ENCODE measurements around the gene ANKHD1.

Gene ANKHD1

DNA sequence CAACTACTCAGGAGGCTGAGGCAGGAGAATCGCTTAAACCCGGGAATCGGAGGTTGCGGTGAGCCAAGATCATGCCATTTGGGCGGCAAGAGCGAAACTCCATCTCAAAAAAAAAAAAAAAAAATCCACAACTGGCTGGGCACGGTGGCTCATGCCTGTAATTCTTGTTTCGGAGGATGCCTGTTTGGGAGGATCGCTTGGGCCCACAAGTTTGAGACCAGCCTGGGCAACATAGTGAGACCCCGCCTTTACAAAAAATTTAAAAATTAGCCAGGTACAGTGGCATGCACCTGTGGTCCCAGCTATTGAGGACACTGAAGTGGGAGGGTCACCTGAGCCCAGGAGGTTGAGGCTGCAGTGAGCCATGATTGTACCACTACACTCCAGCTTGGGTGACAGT, 144.0 kb downstream of the ANKHD1 start:
- no peak for DNase-seq

DNA sequence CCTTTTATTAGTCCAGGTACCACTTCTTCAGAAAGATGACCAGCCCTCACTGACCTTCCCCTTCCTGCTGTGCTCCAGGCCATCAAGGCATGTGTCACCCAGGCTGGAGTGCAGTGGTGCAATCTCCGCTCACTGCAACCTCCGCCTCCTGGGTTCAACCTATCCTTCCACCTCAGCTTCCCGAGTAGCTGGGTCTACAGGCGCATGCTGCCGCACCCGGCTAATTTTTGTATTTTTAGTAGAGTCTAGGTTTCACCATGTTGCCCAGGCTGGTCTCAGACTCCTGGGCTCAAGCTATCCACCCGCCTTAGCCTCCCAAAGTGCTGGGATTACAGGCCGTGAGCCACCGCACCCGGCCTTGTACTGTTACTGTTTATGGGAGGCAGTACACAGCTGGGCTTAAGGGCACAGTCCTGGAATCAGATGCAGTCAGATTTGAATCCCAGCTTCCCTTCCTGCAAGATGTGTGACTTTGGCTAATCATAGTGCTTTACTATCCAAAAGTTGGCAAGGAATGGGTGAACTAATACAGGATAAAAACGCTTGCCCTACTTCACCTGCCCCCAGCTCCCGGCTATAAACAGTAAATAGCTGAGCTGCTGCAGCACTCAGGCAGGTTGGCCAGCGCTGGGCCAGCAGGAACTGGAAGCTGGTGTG, 145.3 kb downstream of the ANKHD1 start:
- no peak for DNase-seq

DNA sequence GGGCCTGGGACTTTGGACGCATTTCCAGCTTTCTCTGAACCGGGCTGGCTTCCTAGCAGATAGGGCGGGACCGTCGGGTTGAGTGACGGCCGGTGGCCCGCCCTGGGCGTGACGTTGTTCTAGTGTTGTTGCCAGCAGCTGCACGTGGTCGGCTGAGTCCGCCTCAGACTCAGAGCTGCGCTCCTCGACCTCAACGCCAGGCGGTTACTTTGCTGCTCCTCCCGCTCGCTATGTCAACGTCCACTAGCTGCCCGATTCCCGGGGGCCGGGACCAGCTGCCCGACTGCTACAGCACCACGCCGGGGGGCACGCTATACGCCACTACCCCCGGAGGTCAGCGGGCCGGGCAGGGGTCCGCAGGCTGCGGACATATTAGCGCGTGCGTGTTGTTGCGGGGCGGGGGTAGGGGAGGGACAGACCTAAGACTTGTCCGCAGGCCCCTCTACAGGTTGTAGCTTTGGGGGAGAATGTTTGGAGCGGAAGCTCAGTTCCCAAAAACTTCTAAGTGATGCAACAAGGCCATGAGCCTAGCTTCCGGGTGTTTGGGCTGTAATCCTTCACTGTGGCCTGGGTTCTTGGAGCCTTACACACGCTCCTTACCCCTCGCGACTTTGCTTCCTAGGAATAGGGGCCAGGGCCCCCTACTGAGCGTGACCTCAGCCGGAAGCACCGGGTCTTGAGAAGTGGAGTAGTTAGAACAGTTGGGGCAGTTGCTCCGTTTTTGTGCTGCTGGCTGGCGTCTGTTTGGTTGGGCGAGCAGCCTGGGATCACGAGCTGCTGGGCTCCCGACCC, 146.1 kb downstream of the ANKHD1 start, which contains the start of gene EIF4EBP3:
Gene EIF4EBP3 (plus strand): TSS at position 155 of the 792 bp plus-strand sequence. CDS start 76 bp downstream, at position 231.
- DNase-seq, result peak; percentile 89

DNA sequence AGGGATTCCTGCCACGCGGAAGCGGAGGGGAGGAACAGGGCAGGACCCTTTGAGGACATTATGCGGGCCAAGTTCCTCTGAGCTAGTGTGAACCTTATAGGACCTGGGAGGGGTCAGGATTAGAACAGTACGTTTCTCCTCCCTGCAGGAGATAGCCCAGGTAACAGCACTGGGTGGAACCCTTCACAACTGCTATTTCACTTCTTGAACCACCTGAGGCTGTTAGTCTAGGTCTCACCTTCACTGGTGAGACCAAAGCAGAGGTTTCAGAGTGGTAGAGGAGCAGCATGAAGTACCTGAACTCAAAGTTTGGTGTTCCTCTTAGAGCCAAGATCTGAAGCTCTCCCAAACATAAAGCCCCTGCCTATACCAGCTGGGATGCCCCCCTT, 146.7 kb downstream of the ANKHD1 start:
- no peak for DNase-seq

DNA sequence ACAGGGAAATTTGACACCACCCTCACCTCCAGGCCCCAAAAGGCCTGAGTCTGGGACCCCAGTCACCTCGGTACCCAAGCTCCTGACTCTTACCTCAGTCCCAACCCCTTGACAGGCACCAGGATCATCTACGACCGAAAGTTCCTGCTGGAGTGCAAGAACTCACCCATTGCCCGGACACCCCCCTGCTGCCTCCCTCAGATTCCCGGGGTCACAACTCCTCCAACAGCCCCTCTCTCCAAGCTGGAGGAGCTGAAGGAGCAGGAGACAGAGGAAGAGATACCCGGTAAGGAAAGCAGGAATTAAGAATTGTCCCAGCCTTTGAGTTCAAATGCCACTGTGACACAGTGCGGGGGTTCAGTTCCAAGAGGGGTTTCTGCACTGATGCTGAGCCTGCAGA, 147.2 kb downstream of the ANKHD1 start:
- DNase-seq, result no peak

DNA sequence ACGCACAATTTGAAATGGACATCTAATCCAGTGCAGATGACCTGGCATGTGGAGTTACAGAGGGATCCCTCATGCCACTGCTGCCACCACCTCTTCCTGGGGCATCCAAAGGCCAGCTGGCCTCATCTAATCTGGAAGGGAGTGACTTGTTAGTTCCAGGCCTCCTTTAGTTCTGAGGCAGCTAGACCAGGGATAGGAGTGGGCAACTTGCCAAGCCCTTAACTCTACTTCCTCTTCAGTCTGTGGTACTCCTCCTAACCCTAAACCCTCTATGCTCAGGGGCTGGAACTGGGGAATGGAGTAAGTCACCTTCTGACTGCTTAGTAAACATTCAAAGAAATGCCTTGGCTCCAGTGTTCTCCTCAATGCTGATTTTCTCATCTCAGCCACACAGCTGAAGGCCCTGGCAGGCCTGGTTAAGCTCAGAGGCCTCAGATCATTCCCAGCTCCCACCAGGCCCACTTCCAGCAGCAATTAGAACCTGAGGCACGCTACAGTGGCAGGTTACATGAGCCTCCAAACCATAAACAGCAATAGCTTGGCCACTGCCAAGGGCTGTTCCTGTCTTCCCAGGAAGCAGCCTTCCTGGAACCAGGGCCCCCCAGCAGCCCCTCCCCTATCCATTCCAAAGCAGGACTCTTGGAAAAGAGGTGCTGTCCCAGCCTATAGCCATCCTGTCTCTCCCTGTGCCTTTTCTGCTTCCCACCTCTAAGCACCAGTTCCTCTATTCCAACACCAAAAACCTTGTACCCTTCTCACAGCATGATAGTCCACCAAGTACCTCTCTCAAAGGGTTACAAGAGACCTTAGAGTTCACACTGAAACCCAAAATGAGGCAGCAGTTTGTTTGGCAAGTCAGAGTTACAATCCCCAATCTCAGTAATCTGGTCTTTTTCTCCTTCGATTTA, 147.9 kb downstream of the ANKHD1 start:
- DNase-seq, result peak; percentile 35

DNA sequence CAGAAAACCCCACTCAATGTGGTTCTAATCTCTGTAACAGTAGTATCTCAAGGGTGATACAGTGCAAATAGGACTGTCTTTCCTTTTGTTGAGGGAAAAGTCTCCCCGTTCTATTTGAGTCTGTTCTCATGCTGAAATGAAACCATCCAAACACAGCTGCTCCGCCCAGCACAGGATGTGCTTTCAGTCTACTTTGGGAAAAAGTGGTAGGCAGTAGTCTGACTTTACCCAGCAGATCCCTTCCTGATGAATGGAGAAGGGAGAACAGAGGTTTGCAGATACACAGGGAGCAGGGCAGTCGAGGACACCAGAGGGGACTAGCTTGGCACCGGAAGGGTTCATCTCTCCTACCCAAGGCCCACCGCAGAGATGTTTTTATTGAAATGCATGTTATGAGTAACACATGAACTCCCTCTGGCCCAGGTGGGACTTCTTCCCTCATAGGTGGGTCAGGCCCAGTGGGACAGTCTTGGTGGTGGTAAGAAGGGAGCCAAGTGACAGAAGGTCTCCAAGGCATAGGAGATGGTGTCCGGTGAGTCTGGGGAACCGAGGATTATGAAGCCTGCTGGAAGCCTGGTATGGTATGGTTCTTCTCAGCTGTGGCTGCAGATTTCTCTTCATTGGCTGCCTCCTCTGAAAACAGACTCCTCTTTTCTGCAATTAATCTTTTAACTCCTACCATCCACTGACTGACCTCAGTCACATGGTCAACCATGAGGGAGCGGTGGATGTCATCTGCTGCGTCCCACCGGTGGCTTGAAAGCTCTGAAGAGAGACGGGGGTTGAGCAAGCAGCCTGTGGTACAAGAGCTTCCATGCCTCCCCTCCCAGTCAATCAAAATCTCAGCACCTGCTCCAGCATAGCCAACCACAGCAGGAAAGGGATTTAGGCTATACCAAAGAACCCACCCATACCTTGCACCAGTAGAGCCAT, 148.8 kb downstream of the ANKHD1 start:
- no peak for DNase-seq

DNA sequence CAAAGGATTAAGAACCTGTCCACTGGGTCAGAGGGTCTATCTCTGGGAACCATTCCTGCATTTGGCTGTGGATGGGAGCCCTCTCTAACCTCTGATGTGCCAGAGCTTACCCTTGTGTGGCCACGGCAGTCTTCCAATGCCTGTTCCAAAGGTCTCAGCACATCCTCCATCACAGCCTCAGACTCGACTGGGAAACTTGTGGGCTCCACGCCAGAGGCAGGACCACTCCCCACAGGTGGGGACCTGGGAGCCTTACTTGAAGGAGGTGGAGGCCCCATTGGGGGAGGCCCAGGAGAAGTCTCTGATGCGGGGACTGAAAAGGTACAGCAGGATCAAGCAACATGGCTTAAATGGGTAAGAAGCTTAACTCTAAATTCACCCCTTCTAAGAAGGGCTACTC, 150.2 kb downstream of the ANKHD1 start:
- no peak for DNase-seq

DNA sequence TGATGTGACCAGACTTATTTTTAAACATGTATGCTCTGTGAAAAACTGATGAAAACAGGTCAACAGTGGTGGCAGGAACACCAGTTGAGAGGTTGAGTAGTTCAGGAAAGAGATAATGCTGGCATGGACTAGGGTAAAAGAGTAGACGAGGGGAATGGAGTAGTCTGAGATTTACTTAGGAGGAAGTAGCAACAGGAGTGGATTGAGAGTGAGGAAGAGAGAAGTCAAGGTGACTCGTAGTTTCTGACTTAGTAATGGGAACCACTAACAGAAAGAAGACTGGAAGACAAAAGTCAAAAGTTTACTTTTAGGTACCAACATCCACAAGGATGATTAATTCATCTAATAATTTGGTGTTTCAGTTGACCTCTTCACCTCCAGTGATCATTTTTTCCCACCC, 152.0 kb downstream of the ANKHD1 start:
- no peak for DNase-seq

DNA sequence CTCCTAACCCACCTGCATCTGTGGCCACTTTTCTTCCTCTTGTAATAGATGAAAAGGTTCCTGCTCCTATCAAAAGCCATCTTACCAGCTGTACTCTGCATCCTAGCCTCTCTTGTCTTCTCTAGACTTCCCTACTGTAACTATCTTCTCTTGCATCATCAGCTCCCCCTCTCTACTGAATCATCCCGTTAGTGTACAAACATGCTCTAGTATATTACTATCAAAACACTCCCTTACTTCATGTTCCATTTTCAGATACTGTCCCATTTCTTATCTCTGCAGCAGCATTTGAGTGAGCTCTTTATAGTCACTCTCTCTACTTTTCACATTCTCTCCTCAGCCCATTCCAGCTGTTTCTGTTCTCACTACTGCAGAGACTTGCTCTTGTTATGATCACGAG, 152.8 kb downstream of the ANKHD1 start:
- no peak for DNase-seq

DNA sequence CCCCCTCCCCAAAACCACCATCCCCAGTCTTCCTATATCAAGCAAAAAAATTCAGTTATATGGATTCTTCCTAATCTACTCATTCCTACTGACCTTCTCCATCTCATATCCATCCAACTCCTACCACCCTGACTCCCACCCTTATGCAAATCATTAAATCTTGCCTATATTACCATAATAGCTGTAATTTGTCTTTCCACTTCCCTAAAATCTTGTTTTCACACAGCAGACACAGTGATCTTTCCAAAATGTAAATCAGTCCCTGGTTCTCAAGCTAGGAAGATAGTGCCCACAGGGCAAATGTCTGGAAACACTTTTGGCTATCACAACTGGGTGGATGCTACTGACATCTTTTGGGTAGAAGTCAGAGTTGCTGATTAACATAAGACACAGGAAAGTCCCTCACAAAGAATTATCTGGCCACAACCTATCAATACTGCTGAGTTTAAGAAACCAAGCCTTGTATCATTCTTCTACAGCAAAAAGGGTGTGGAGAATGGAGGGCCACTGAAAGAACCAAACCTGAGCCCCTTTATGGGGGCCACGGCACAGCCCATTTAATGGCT, 154.2 kb downstream of the ANKHD1 start:
- no peak for DNase-seq

DNA sequence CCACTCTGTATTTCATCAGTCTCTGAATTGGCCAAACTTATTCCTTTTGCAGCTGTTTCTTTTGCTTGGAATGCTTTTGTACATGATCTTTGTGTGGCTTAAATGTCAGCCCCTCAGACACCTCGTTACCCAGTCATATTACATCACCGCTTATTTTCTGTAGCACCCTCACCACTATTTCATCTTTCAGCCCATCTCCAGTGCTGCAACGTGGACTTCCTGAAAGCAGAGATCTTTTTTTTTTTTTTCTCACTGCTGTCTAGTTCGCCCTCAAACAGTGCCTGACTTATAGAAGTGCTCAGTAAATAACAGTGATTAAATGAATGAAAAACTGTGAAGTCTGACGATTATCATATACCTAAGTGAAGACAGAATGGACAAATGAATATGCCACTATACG, 154.8 kb downstream of the ANKHD1 start:
- no peak for DNase-seq

DNA sequence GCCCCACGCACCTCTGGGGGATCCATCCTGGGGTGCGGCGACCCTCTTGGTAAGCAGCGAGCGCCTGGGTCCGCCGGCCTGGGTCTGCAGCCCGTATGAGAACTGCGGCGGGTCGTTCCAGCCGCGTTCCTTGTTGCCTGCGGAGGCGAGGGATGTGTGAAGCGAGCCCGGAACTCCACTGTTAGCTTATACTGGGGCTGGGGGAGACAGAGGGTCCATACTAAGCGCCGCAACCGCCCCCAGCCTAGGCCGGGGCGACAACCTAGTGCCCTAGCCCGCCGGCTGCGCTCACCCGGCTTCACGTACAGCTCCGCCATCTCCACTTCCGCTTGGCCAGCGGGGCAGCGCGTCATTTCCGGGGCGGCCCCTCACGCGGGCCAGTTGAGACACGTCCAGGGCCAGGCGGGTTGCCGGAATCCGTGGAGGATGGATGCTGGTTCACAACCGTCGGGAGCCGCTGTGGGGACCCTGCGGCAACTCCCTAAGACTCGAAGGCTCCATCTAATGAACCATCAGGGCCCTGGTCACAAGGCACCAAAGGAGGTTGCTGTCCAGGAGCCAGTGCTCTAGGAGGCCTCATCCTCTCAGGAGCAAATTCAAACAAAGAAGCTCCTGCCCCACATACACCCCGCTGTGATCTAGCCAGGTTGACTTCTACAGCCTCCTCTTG, 155.6 kb downstream of the ANKHD1 start, which contains the start of gene SRA1:
Gene SRA1 (minus strand): TSS at position 338 of the 670 bp plus-strand sequence. CDS start 21 bp downstream, at position 317.
- peak; percentile 88 for DNase-seq

DNA sequence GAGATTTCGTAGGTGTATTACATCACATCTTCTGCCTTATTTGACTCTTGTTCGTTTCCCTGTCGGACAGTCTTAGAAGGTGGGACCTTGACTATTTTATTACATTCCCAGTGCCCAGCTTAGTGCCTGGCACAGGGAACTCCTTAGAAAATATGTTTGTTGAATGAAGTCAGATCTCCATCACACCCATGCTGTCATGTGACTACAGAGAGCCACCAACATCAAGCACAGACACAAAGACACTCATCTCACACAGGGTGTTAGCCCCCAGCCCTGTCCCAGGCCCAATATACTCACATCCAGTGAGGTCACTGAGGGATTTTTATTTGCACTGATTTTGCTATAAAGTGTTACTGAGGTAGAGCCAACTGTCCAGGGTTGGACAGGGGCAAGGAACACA, 156.3 kb downstream of the ANKHD1 start:
- no peak for DNase-seq

DNA sequence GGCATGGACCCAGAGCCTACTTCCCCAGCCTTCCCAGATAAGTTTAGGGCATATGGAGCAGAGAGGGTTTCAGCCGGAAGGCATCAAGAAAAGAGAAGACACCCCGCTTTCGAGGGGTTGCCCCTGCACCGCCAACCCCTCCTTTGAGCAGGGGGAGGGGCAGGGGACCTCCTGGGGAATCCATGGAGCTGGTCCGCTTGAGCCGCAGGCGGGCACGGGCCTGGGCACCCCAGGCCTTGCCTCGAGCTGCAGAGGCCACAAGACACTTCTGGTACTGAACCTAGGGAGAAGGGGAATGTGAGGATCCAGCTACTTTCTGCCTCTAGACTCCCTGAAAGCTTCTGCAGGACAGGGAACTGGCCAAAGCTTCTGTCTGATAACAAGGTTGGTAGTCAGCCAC, 156.9 kb downstream of the ANKHD1 start:
- no peak for DNase-seq

DNA sequence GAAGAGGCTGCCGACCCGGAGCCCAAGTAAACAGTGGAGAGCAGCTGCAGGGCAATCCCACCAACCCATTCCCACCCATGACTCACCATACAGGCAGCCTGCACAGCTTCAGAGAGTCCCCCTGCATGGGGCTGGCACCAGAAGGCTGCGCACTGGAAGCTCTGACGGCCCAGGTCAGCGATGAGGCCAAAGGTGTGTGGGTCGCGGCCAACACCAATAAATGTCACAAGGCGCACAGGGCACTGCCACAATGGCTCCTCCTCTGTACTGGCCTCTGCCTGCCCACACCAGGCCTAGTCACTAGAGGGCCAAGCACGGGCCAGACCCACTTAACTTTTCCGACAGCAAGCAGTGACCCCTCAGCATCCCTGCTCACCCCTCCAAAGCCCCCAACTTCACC, 158.6 kb downstream of the ANKHD1 start:
- DNase-seq, result no peak

DNA sequence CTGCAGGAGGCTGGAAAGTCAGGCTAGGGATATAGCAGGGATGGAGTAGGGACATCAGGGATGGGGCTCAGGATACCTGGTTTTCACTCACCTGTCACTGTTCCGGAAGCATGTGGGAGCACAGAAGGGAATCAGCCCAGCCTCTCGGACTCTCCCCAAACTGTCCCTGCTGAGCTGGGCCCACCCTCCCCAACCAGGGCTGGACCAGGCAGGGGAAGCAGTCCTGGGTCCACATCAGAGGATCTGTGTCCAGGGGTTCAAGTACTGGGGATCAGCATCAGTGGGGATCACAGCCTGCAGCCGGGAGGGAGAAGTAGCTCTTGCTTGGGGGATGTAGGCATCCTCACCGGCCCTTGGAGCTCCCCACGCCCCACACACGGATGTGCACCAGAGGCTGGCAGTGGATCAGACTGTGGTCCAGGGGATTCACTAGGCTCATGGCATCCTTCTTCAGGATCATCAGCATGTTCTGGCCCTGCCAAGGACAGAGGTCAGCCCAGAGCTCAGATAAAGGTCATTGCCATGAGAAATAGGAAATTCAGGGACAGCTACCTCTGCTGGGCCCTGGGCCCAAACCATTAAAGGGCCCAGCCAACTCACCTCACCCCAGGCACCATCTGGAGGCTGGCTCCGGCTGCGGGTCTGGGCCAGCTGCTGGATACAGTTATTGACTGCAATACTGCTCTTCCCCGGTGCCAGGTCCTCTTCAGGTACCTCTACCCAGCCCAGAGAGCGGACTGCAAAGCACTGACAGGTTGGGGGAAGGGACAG, 160.3 kb downstream of the ANKHD1 start:
- DNase-seq, result no peak

DNA sequence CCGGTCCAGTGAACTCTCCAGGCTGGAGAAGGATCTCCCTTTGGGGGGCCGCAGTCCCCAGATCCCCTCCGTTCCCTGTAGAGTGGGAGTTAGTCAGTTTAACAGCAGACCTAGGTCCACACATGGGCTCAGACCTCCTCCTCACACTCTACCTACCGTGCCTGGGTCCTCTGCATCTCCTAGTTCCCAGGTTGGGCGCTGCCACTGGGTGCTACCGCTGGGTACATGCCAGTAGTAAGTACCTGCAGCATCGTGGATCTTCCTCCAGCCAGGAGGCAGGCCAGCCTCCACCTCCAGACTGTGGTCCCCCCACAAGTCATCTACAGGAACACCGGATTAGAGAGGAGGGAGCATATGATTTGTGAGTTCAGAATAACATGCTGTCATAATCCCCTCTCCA, 162.0 kb downstream of the ANKHD1 start:
- DNase-seq, result no peak

DNA sequence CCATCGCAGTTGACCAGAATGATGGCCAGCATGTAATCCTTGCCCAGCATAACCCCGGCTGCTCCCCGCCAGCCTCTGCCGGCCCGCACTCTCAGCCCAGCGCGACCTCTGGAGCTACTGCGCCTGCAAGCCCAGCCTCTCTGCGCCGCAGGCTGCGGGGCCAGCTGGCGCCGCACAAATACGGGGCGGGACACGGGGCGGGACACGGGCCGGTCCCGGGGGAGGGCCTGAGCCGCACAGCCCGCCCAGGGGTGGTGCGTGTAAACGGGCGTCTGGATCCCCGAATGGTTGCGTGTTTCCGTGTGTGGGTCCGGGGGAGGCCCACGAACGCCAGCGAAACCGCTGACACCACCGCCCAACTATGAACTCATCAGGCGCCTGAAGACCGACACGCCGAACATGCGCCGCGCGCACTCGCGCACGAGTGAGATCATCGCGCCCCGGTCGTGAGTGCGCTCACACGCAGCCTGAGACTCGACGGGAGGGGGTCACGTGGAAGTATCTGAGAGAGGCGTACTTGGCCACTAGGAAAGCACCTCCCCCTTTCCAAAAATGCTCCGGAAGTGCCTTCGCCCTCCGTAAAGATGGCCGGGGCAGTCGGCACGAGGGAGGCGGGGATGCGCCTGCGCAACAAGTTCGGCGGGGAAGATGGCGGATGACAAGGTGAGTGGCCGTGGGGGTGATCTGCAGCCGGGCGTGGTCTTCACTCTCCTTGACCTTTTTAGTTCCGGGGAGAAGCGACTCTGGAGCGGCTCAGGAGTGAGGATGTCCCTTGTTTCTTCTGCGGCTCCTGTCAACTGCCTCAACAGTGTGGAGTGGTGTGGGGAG, 162.8 kb downstream of the ANKHD1 start, which contains the start of the genes APBB3 and SLC35A4:
Gene APBB3 (minus strand): TSS at position 403 of the 828 bp plus-strand sequence. CDS start 353 bp downstream, at position 50.
Gene SLC35A4 (plus strand): TSS at position 633 of the 828 bp plus-strand sequence. CDS start 2,342 bp downstream, outside the sequence.
- DNase-seq, result peak; percentile 99

Measured in CD4-positive, alpha-beta T cell treated with Interleukin-17A for 1 hour (primary cell).